SK-N-SH (cell line): ENCODE measurements around the gene R3HDM2. TPM values are rescaled to one million over a fixed set of nuclear protein-coding genes. Genes with fewer than 3 reads are reported as not detected.

Experiments used
- CTCF ChIA-PET: fragments of 300-600, 350-600 bp; formaldehyde crosslinking; extraction: SDS; loops from one replicate; lab custom pipeline; 2021; lab: Yijun Ruan, JAX
- POLR2A ChIA-PET: fragments of 350-600 bp; sonication (Branson Sonifier 250); formaldehyde crosslinking; extraction: SDS; loops from one replicate; lab custom pipeline; 2020; ENCODE audit warnings: antibody characterized with exemption, inconsistent platforms; lab: Yijun Ruan, JAX
- DNase-seq: peaks from one replicate; pipeline ENCODE4 v3.0.0; 2012
- H2AFZ ChIP-seq: fragments of 200-600 bp; sonication (generic); 2 replicates; pipeline ENCODE4 v1.8.1; 2016; ENCODE audit warnings: antibody characterized with exemption, mild to moderate bottlenecking, low read depth
- H3F3A ChIP-seq: fragments of 200-600 bp; sonication (generic); replicated peaks from 2 replicates; pipeline ENCODE3; 2016; ENCODE audit warnings: antibody characterized with exemption, mild to moderate bottlenecking; ENCODE audit not compliant: insufficient read depth
- H3K27ac ChIP-seq, 2 experiments: fragments of 200-500 bp in 1 of 2; fragments of 200-600 bp in 1 of 2; sonication (Bioruptor generic) in 1 of 2; sonication (generic), shearing (Covaris generic) in 1 of 2; 2 replicates each; pipeline versions ENCODE4 v1.5.1 to v1.6.1; 2014 to 2016; ENCODE audit warnings: low read depth in 2 of 2, inconsistent platforms in 1 of 2, low read length in 1 of 2, mild to moderate bottlenecking in 1 of 2, mixed read lengths in 1 of 2
- H3K27me3 ChIP-seq: fragments of 200-600 bp; sonication (generic), shearing (Covaris generic); 2 replicates; pipeline ENCODE4 v1.6.1; 2016; ENCODE audit warnings: mixed run types; ENCODE audit not compliant: insufficient read depth
- H3K36me3 ChIP-seq, 2 experiments: fragments of 200-500 bp in 1 of 2; fragments of 200-600 bp in 1 of 2; sonication (Bioruptor generic) in 1 of 2; sonication (generic) in 1 of 2; replicated peaks in 1 of 2; 2 replicates each; pipeline versions ENCODE3 to v1.5.1; 2014 to 2016; ENCODE audit warnings: low read length in 1 of 2, mild to moderate bottlenecking in 1 of 2; ENCODE audit not compliant: insufficient read depth in 2 of 2, control insufficient read depth in 1 of 2
- H3K4me1 ChIP-seq, 2 experiments: fragments of 200-500 bp in 1 of 2; fragments of 200-600 bp in 1 of 2; sonication (Bioruptor generic) in 1 of 2; sonication (generic), shearing (Covaris generic) in 1 of 2; 2 replicates each; pipeline versions ENCODE4 v1.5.1 to v1.6.1; 2014 to 2016; ENCODE audit warnings: low read depth in 1 of 2, low read length in 1 of 2, mixed run types in 1 of 2; ENCODE audit not compliant: insufficient read depth in 2 of 2, control insufficient read depth in 1 of 2
- H3K4me2 ChIP-seq: fragments of 200-600 bp; sonication (generic), shearing (Covaris generic); 2 replicates; pipeline ENCODE4 v1.6.1; 2017; ENCODE audit warnings: mixed run types
- H3K4me3 ChIP-seq, 2 experiments: fragments of 200-500 bp in 1 of 2; fragments of 200-600 bp in 1 of 2; sonication (Bioruptor generic) in 1 of 2; sonication (generic), shearing (Covaris generic) in 1 of 2; 2 replicates each; pipeline versions ENCODE4 v1.5.1 to v1.8.1; 2014 to 2016; ENCODE audit warnings: low read depth in 2 of 2, inconsistent platforms in 1 of 2, low read length in 1 of 2, mild to moderate bottlenecking in 1 of 2, mixed read lengths in 1 of 2, moderate library complexity in 1 of 2
- H3K79me2 ChIP-seq: fragments of 200-600 bp; sonication (generic); 2 replicates; pipeline ENCODE4 v1.8.1; 2017; ENCODE audit warnings: mild to moderate bottlenecking; ENCODE audit not compliant: insufficient read depth
- H3K9ac ChIP-seq: fragments of 200-600 bp; sonication (generic); 2 replicates; pipeline ENCODE4 v1.6.1; 2017; ENCODE audit warnings: mixed run types
- H3K9me2 ChIP-seq: fragments of 200-600 bp; sonication (generic); 2 replicates; pipeline ENCODE4 v1.6.1; 2017; ENCODE audit warnings: mixed run types
- H3K9me3 ChIP-seq: fragments of 200-600 bp; sonication (generic); 2 replicates; pipeline ENCODE4 v1.6.1; 2017; ENCODE audit warnings: mixed run types, mild to moderate bottlenecking, moderate library complexity
- H4K20me1 ChIP-seq: fragments of 200-600 bp; sonication (generic); 2 replicates; pipeline ENCODE4 v1.6.1; 2017; ENCODE audit warnings: mild to moderate bottlenecking, mixed run types; ENCODE audit not compliant: insufficient read depth
- CHD2 ChIP-seq: fragments of 150-350 bp; IDR thresholded peaks from 2 replicates; pipeline ENCODE4 v1.6.1; 2018; ENCODE audit warnings: low read length; ENCODE audit not compliant: partially characterized antibody
- ELF1 ChIP-seq: IDR thresholded peaks from 2 replicates; pipeline ENCODE4 v1.4.0; 2012
- FOSL2 ChIP-seq: IDR thresholded peaks from 2 replicates; pipeline ENCODE4 v1.4.0; 2012; ENCODE audit warnings: low read depth, mild to moderate bottlenecking, moderate library complexity, borderline replicate concordance
- FOXJ3 ChIP-seq: sonication (generic); formaldehyde crosslinking; IDR thresholded peaks from 2 replicates; pipeline ENCODE4 v1.5.1; 2020; ENCODE audit warnings: mild to moderate bottlenecking, missing genetic modification reagents
- GABPA ChIP-seq: IDR thresholded peaks from 2 replicates; pipeline ENCODE4 v1.4.0; 2012; ENCODE audit warnings: low read depth, mild to moderate bottlenecking
- GATA2 ChIP-seq: sonication (generic); formaldehyde crosslinking; IDR thresholded peaks from 2 replicates; pipeline ENCODE4 v1.5.0; 2020; ENCODE audit warnings: mild to moderate bottlenecking, missing genetic modification reagents
- JUND ChIP-seq: IDR thresholded peaks from 2 replicates; pipeline ENCODE4 v1.4.0; 2012
- MEF2A ChIP-seq: IDR thresholded peaks from 2 replicates; pipeline ENCODE4 v1.4.0; 2012; ENCODE audit warnings: low read depth, borderline replicate concordance
- MXI1 ChIP-seq: IDR thresholded peaks from 2 replicates; pipeline ENCODE4 v1.6.1; 2012; ENCODE audit warnings: mild to moderate bottlenecking, low read depth, low read length, improper control_type of control experiment
- NFIC ChIP-seq: IDR thresholded peaks from 2 replicates; pipeline ENCODE4 v1.4.0; 2012; ENCODE audit warnings: borderline replicate concordance
- PBX3 ChIP-seq: IDR thresholded peaks from 2 replicates; pipeline ENCODE4; 2012
- RFX5 ChIP-seq: IDR thresholded peaks from 2 replicates; pipeline ENCODE4 v1.6.1; 2012; ENCODE audit warnings: mild to moderate bottlenecking, improper control_type of control experiment, low read length
- SIN3A ChIP-seq: IDR thresholded peaks from 2 replicates; pipeline ENCODE4 v1.6.1; 2012; ENCODE audit warnings: low read depth, mild to moderate bottlenecking, low read length, moderate library complexity, borderline replicate concordance
- SMC3 ChIP-seq: IDR thresholded peaks from 2 replicates; pipeline ENCODE4 v1.6.1; 2012; ENCODE audit warnings: low read depth, low read length, improper control_type of control experiment
- TAF1 ChIP-seq: IDR thresholded peaks from 2 replicates; pipeline ENCODE4 v1.6.1; 2012; ENCODE audit warnings: low read depth, mild to moderate bottlenecking, low read length, moderate library complexity, borderline replicate concordance
- TCF12 ChIP-seq: IDR thresholded peaks from 2 replicates; pipeline ENCODE4 v1.4.0; 2012
- TEAD4 ChIP-seq: IDR thresholded peaks from 2 replicates; pipeline ENCODE4 v1.4.0; 2012; ENCODE audit warnings: mild to moderate bottlenecking, borderline replicate concordance; ENCODE audit not compliant: insufficient read depth
- YY1 ChIP-seq: IDR thresholded peaks from 2 replicates; pipeline ENCODE4 v1.4.0; 2012; ENCODE audit warnings: low read depth, mild to moderate bottlenecking
- whole genome bisulfite sequencing: methylation state at CpG from one replicate; pipeline ENCODE4 v1.1.6; 2017; ENCODE audit warnings: low lambda C conversion rate; 5-methylcytosine and 5-hydroxymethylcytosine counted together
- polyA plus RNA-seq, 3 experiments: library from polyadenylated mRNA; depleted of rRNA; stranded (reverse); fragments of >200 nt; gene quantifications; 2 replicates each; pipeline ENCODE4 v1.2.3, GENCODE V29; 2012
- TF ChIP-seq, protein P1 (sequence below): fragments of 150-350 bp; IDR thresholded peaks from 2 replicates; pipeline ENCODE4 v1.6.1; 2016; ENCODE audit warnings: mild to moderate bottlenecking, low read depth, low read length
- TF ChIP-seq, protein P2 (sequence below): fragments of 200-600 bp; sonication (generic); IDR thresholded peaks from 2 replicates; pipeline ENCODE4 v1.6.1; 2017; ENCODE audit warnings: antibody characterized with exemption, mild to moderate bottlenecking, moderate library complexity

R3HDM2 gene
- polyA plus RNA-seq, 1 of the 3 experiments (the other 2 are of a cell fraction): 23.1 TPM

DNA sequence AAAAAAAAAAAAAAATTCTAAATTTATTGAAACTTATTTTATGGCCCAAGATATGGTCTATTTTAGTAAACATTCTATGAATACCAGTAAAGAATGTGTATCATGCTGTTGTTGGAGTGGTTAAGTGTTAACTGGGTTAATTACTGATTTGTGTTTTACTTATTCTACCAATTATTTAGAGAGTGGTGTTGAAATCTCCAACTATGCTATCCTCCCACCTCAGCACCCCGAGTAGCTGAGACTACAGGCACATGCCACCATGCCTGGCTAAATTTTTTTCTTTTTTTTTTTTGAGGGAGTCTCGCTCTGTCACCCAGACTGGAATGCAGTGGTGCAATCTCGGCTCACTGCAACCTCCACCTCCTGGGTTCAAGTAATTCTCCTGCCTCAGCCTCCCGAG lies 72.2 kb downstream of the R3HDM2 start (continued):
- TF ChIP-seq, protein P1, sequence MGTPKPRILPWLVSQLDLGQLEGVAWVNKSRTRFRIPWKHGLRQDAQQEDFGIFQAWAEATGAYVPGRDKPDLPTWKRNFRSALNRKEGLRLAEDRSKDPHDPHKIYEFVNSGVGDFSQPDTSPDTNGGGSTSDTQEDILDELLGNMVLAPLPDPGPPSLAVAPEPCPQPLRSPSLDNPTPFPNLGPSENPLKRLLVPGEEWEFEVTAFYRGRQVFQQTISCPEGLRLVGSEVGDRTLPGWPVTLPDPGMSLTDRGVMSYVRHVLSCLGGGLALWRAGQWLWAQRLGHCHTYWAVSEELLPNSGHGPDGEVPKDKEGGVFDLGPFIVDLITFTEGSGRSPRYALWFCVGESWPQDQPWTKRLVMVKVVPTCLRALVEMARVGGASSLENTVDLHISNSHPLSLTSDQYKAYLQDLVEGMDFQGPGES: no peak
- TF ChIP-seq, protein P2, sequence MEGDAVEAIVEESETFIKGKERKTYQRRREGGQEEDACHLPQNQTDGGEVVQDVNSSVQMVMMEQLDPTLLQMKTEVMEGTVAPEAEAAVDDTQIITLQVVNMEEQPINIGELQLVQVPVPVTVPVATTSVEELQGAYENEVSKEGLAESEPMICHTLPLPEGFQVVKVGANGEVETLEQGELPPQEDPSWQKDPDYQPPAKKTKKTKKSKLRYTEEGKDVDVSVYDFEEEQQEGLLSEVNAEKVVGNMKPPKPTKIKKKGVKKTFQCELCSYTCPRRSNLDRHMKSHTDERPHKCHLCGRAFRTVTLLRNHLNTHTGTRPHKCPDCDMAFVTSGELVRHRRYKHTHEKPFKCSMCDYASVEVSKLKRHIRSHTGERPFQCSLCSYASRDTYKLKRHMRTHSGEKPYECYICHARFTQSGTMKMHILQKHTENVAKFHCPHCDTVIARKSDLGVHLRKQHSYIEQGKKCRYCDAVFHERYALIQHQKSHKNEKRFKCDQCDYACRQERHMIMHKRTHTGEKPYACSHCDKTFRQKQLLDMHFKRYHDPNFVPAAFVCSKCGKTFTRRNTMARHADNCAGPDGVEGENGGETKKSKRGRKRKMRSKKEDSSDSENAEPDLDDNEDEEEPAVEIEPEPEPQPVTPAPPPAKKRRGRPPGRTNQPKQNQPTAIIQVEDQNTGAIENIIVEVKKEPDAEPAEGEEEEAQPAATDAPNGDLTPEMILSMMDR: no peak
- TF ChIP-seq TAF1 (no peak), MEF2A (no peak), MXI1 (no peak)
- TF ChIP-seq, all 33 proteins: peak for 0

- Histone ChIP-seq H3K27ac (no peak overlapping the region), H3K79me2 (peaks cover 5% of the 10 kb centered on the region; the same call in 1 of the 2 replicates), H3K9ac (no peak overlapping the region), H3K4me3 (no peak overlapping the region), H3K36me3 (peaks cover 0 to 11% of the 10 kb centered on the region in 2 experiments), H3K9me3 (no peaks in the 10 kb centered on the region), H3K27me3 (no peaks in the 10 kb centered on the region), H3K9me2 (no peaks in the 10 kb centered on the region), H2AFZ (no peak overlapping the region), H3K4me2 (no peak overlapping the region), H4K20me1 (no peaks in the 10 kb centered on the region), H3F3A (peaks cover 7% of the 10 kb centered on the region), H3K4me1 (no peaks in the 10 kb centered on the region)
- POLR2A ChIA-PET: interaction anchor here (0.7 kb wide), 1 partner anchor 98 kb away, joined by 4 read pairs; no protein-coding TSS in a partner anchor
- DNase-seq: no peak
- no peak for TF ChIP-seq RFX5
- CTCF ChIA-PET: no interaction called here
Observed at GRCh38 chr12:57355734-57356133, 75.1 kb downstream of the R3HDM2 start.

DNA sequence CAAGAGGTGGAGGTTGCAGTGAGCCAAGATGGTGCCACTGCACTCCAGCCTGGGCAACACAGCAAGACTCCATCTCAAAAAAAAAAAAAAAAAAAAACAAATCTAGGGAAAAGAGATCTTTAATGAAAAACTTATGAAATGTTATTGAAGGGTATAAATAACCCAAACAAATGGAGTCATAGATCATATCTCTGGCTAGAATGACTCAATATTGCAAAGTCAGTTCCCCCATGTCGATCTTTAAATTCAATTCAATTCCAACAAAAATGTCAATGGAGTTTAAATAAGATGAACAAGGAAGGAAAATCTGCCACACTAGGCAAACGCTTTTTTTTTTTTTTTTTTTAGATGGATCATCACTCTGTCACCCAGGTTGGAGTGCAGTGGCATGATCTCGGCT lies 78.7 kb downstream of the R3HDM2 start:
- Histone ChIP-seq H3K27me3 (no peaks in the 10 kb centered on the region), H4K20me1 (no peaks in the 10 kb centered on the region), H3K4me3 (no peak overlapping the region), H2AFZ (no peak overlapping the region), H3K79me2 (peaks cover 2% of the 10 kb centered on the region; the same call in 1 of the 2 replicates), H3K4me2 (no peak overlapping the region), H3K27ac (no peak overlapping the region), H3K36me3 (peaks cover 0 to 14% of the 10 kb centered on the region in 2 experiments), H3F3A (peaks cover 7% of the 10 kb centered on the region), H3K9me3 (0 out of 2 replicates have a peak, but pooled peaks cover 5% of the 10 kb centered on the region), H3K9ac (no peak overlapping the region), H3K9me2 (no peaks in the 10 kb centered on the region), H3K4me1 (no peaks in the 10 kb centered on the region)
- WGBS: 62% methylated on average over 3 of the region's 3 CpGs
- ChIA-PET POLR2A (no interaction called here), CTCF (no interaction called here)
- no peak for DNase-seq
- TF ChIP-seq FOXJ3 (CRISPR knock-in tag): no peak
- TF ChIP-seq RFX5: no peak
- no peak for TF ChIP-seq GATA2 (CRISPR knock-in tag)
- no peak for TF ChIP-seq SMC3
- no peak for TF ChIP-seq NFIC
- TF ChIP-seq FOSL2: no peak
- no peak for TF ChIP-seq TEAD4
- no peak for TF ChIP-seq TCF12
- TF ChIP-seq GABPA: no peak
- no peak for TF ChIP-seq YY1
- TF ChIP-seq, protein P2: no peak
- no peak for TF ChIP-seq JUND
- TF ChIP-seq SIN3A: no peak
- TF ChIP-seq MXI1: no peak
- TF ChIP-seq PBX3: no peak
- TF ChIP-seq CHD2: no peak
- TF ChIP-seq ELF1: no peak
